ENCODE measurements around the gene NLE1.

GRCh38 chr17:35162755-35163154, 20.7 kb upstream of the NLE1 start:
- TF ChIP-seq CTCF (IDR thresholded peaks at IDR 0.05; ENCODE audit: poor library complexity, severe bottlenecking): no peak
- TF ChIP-seq RAD21 (conservative IDR thresholded peaks at IDR 0.05): no peak
- TF ChIP-seq MXI1 (conservative IDR thresholded peaks at IDR 0.05; ENCODE audit: poor library complexity, severe bottlenecking): no peak

Measured in neural cell (in vitro differentiated cells).